ENCODE data around the gene ITGA6. TPM values are rescaled to one million over a fixed set of nuclear protein-coding genes. Genes with fewer than 3 reads are reported as not detected.

Gene ITGA6
- total RNA-seq, 6 experiments from 2014 or later = 10.7 to 26.8 (median 17.2) TPM

DNA sequence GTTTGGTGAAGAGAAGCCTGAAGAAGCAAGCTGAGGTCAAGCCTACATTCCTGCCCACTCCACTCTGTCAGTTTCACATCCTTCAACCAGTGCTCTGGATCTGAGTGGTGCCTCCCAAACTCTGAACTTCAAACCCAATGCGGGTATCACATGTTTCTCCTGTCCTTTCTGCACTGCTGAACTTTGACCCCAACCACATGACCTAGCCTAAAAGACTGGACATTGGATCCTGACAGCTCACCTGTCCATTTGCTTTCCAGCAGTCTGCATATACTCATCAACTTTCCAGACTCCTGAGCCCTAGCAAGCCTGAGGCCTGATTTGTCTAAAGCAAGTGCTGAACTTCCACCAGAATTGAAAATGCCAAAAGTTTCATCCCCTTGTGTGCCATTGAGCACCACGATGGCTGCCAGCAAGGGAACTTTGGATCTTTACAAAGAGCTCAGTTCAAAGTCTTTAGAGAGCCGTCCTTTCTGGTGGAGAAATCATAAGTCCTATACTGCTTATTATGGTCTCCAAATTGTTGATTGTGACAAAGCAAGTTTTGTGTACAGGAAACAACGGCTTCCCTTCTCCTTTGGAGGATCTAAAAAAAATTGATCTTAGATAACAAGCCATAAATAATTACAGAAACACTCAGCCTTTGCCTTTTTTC, 37.6 kb upstream of the ITGA6 start:
- DNase-seq = peak in 1 of 3 donors; percentile 60
- H3K27ac ChIP-seq = peak overlapping the region in 1 of 3 donors; percentile 37
- peak; percentile 78 to 87 (median 84) for ATAC-seq

DNA sequence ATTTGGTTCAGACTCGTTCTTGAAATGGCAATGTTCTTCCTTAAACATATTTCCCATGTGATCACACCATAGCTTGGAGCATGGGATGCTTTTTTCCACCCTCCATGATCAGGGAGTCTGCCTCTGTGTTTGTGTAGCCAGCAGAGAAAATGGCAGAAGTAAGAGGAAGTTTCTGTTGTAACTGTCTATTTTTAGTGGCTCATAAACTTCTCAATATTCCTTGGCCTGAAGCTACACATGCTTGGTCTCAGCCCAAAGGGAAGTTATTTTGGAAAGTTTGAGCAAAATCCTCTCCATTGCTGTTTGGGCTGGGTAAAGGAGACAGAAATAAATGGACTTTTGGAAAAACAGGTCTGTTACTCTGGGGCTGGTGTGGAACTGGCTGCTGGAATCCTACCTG, 33.4 kb upstream of the ITGA6 start:
- 57% methylated on average over 1 of the region's 1 CpG for WGBS (ENCODE audit: insufficient coverage, low coverage, low lambda C conversion rate, missing lambda C conversion rate)
- no peaks in the 10 kb centered on the region for H3K27me3 ChIP-seq
- no peak for DNase-seq

More for the DNA sequence above, 37.6 kb upstream of the ITGA6 start:
- Histone ChIP-seq H3K9me3 (no peaks in the 10 kb centered on the region), H3K4me3 (no peak overlapping the region), H3K36me3 (no peaks in the 10 kb centered on the region), H3K27me3 (no peaks in the 10 kb centered on the region), H3K4me1 (peaks cover 0 to 11% (median 3%) of the 10 kb centered on the region in 4 donors)
- 35% methylated on average over 4 of the region's 4 CpGs for WGBS (ENCODE audit: insufficient coverage, low coverage, low lambda C conversion rate, missing lambda C conversion rate)
- intact Hi-C loops (cut with DNase I) = no loop called here
- TF ChIP-seq CTCF (IDR thresholded peaks at IDR 0.05) (no peak), POLR2A (IDR thresholded peaks at IDR 0.05) (no peak)

DNA sequence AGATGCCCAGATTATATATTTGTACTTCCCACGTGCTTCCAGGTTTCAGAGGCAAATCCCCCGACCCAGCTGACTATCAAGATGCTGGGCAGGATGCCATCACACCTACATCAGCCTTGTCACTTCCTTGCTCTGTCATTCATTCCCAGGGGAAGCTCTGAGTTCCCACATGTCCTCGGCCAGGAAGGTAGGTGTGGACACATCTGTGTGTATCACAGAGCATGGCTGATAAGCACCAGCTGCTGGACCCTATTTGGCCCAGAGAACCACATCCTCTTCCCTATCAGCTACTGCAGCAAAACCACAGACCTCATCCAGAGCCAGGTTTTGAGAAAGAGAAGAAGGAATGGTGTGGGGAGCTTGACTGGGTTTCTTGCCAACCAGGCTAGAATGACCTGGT, 31.9 kb upstream of the ITGA6 start:
- 18% methylated on average over 2 of the region's 3 CpGs for WGBS (ENCODE audit: insufficient coverage, low coverage, low lambda C conversion rate, missing lambda C conversion rate)
- Histone ChIP-seq H3K27me3 (no peaks in the 10 kb centered on the region), H3K36me3 (no peaks in the 10 kb centered on the region), H3K4me1 (no peaks in the 10 kb centered on the region), H3K9me3 (no peaks in the 10 kb centered on the region), H3K4me3 (no peak overlapping the region), H3K27ac (no peak overlapping the region)
- ATAC-seq = no peak
- intact Hi-C loops (cut with DNase I) = no loop called here
- DNase-seq = no peak
- no peak for TF ChIP-seq CTCF (IDR thresholded peaks at IDR 0.05)
- TF ChIP-seq POLR2A (IDR thresholded peaks at IDR 0.05) = no peak

More for the DNA sequence above, 33.4 kb upstream of the ITGA6 start:
- peaks cover 0 to 11% (median 3%) of the 10 kb centered on the region in 4 donors for H3K4me1 ChIP-seq
- no peak for ATAC-seq
- H3K36me3 ChIP-seq = no peaks in the 10 kb centered on the region
- no peaks in the 10 kb centered on the region for H3K9me3 ChIP-seq
- intact Hi-C loops (cut with DNase I) = no loop called here
- no peak overlapping the region for H3K27ac ChIP-seq
- H3K4me3 ChIP-seq = no peak overlapping the region
- no peak for TF ChIP-seq POLR2A (IDR thresholded peaks at IDR 0.05)
- no peak for TF ChIP-seq CTCF (IDR thresholded peaks at IDR 0.05)

GRCh38 chr2:172397148-172397834, 30.1 kb upstream of the ITGA6 start:
- 80% methylated on average over 3 of the region's 6 CpGs for WGBS (ENCODE audit: insufficient coverage, low coverage, low lambda C conversion rate, missing lambda C conversion rate)

More at GRCh38 chr2:172397148-172397834, 30.1 kb upstream of the ITGA6 start:
- no peak for TF ChIP-seq CTCF (IDR thresholded peaks at IDR 0.05)
- TF ChIP-seq POLR2A (IDR thresholded peaks at IDR 0.05) = no peak
- no peak for DNase-seq
- Histone ChIP-seq H3K9me3 (no peaks in the 10 kb centered on the region), H3K27ac (no peak overlapping the region), H3K27me3 (no peaks in the 10 kb centered on the region), H3K4me3 (no peak overlapping the region), H3K4me1 (no peaks in the 10 kb centered on the region), H3K36me3 (no peaks in the 10 kb centered on the region)
- ATAC-seq = no peak
- intact Hi-C loops (cut with DNase I) = no loop called here
